Tibial artery (tissue), 4 donors: ENCODE data around the gene TMUB1.

Experiments
- DNase-seq, 2 donors: peaks; one replicate each; pipeline ENCODE4 v3.0.0-alpha.2; 2019
- H3K27ac ChIP-seq, 2 donors: fragments of 200-600 bp; sonication (generic) in 1 of 2; 1 replicate in 1 of 2; 2 replicates in 1 of 2; pipeline ENCODE4 v1.5.1; 2018 to 2019; ENCODE audit warnings: mild to moderate bottlenecking in 1 of 2
- H3K27me3 ChIP-seq, 2 donors: fragments of 200-600 bp; sonication (generic) in 1 of 2; one replicate each; pipeline versions ENCODE4 v1.5.1 to v1.6.0; 2016 to 2019
- H3K36me3 ChIP-seq, 3 donors: fragments of 200-600 bp; sonication (generic) in 2 of 3; one replicate each; pipeline ENCODE4 v1.5.1; 2016 to 2019; ENCODE audit warnings: mild to moderate bottlenecking in 2 of 3
- H3K4me1 ChIP-seq, 4 donors: fragments of 200-600 bp; sonication (generic) in 2 of 4; 1 replicate in 3 of 4; 2 replicates in 1 of 4; pipeline ENCODE4 v1.5.1; 2016 to 2019
- H3K4me3 ChIP-seq, 2 donors: fragments of 200-600 bp; sonication (generic) in 1 of 2; 1 replicate in 1 of 2; 2 replicates in 1 of 2; pipeline ENCODE4 v1.5.1; 2018 to 2019; ENCODE audit warnings: mild to moderate bottlenecking in 2 of 2
- H3K9me3 ChIP-seq, 3 donors: fragments of 200-600 bp; sonication (generic) in 1 of 3; one replicate each; pipeline ENCODE4 v1.5.1; 2016 to 2019
- intact Hi-C: fragments of 100-400 bp; cut with DNase I; formaldehyde crosslinking; loops from one replicate; pipeline ENCODE4 v1.15.0; 2023; ENCODE audit warnings: low total_unique reads
- TF ChIP-seq, protein P1 (sequence below), 2 experiments: fragments of 200-600 bp in 1 of 2; fragments of 450-650 bp in 1 of 2; IDR thresholded peaks; one replicate each; pipeline ENCODE4 v1.5.1; 2017 to 2019; ENCODE audit warnings: antibody characterized with exemption in 2 of 2, mild to moderate bottlenecking in 1 of 2, moderate library complexity in 1 of 2

The TMUB1 gene

DNA sequence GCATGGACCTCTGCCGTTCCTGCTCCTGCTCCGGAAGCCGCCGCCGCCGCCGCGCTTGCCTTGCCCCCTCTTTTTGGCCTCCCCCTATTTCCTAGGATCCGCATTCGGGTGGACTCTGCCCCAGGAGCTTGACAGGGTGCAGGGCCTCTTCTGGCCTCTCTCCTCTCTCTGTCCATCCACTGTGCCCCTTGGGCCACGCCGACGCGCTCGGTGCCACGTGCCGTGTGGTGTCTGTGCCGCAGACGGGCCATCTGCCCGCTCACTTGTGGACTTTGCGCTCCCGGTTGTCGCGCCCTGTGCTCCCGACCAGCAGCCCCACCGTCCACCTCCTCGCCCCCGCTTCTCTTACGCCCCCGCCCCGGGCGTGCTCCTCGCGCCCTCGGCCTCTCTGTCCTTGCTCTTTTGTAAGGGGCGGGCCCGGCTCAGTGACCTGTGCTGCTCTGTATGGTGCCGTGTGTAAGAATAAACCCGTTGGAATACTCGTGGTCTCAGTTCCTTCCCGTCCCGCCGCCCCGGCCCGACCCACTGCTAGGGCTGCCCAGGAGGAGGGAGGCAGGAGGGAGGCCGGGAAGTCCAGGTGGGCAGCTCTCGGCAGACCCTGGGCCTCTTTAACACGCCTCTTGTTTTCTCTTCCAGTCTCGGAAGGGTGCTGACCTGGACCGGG, 40.0 kb upstream of the TMUB1 start:
- Histone ChIP-seq H3K9me3 (no peaks in the 10 kb centered on the region), H3K27ac (no peak overlapping the region), H3K4me1 (peaks cover 0 to 22% (median 11%) of the 10 kb centered on the region in 4 donors), H3K4me3 (no peak overlapping the region), H3K36me3 (peaks cover 34 to 89% (median 71%) of the 10 kb centered on the region in 3 donors), H3K27me3 (no peaks in the 10 kb centered on the region)
- intact Hi-C loops = loop anchor here (5.0 kb wide), 1 partner anchor 179 kb away; no protein-coding TSS in a partner anchor
- TF ChIP-seq, protein P1, sequence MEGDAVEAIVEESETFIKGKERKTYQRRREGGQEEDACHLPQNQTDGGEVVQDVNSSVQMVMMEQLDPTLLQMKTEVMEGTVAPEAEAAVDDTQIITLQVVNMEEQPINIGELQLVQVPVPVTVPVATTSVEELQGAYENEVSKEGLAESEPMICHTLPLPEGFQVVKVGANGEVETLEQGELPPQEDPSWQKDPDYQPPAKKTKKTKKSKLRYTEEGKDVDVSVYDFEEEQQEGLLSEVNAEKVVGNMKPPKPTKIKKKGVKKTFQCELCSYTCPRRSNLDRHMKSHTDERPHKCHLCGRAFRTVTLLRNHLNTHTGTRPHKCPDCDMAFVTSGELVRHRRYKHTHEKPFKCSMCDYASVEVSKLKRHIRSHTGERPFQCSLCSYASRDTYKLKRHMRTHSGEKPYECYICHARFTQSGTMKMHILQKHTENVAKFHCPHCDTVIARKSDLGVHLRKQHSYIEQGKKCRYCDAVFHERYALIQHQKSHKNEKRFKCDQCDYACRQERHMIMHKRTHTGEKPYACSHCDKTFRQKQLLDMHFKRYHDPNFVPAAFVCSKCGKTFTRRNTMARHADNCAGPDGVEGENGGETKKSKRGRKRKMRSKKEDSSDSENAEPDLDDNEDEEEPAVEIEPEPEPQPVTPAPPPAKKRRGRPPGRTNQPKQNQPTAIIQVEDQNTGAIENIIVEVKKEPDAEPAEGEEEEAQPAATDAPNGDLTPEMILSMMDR (IDR thresholded peaks at IDR 0.05) = no peak
- DNase-seq = no peak

DNA sequence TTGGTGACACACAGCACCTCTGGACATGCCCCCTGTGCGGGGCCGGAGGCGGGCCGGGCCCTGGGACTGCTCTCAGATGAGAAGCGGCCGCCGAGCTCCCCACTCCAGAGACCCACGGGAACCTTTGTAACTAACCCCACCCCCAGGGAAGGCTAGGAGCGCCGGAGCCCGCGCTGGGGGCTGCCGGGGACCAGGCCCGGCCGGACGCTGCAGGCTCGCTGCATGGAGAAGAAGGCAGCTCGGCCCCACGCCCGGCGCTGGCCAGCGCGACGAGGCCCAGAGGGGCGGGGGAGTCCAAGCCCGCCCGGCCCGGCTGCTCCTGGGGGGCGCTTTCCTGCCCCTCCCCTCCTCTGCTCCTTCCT, 39.5 kb upstream of the TMUB1 start:
- no peak for DNase-seq
- Histone ChIP-seq H3K4me3 (no peak overlapping the region), H3K4me1 (peaks cover 0 to 22% (median 11%) of the 10 kb centered on the region in 4 donors), H3K36me3 (peaks cover 30 to 89% (median 71%) of the 10 kb centered on the region in 3 donors), H3K9me3 (no peaks in the 10 kb centered on the region), H3K27ac (no peak overlapping the region), H3K27me3 (no peaks in the 10 kb centered on the region)
- TF ChIP-seq, protein P1 (IDR thresholded peaks at IDR 0.05) = no peak
- intact Hi-C loops = loop anchor here (5.0 kb wide), 1 partner anchor 180 kb away; no protein-coding TSS in a partner anchor

DNA sequence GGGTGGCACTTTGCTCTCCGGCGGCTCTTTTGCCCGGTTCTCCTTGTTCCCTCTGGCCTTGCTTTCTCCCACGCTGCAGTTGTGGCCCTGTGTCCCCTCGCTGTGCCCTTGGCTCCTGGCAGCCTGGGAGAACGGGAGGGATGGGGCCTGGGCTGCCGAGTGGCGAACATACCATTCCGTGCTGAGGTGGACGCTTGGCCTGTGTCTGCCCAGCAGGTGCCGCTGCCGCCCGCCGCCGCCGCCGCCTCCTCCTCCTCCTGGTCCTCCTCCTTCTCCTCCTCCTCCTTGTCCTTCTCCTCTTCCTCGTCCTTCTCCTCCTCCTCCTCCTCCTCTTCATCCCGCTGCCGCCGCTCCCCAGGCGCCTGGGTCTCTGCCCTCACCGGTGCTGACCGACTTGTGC, 39.0 kb upstream of the TMUB1 start:
- H3K27ac ChIP-seq = no peak overlapping the region
- H3K4me3 ChIP-seq = no peak overlapping the region
- no peak for DNase-seq
- peaks cover 0 to 22% (median 11%) of the 10 kb centered on the region in 4 donors for H3K4me1 ChIP-seq
- H3K36me3 ChIP-seq = peaks cover 30 to 90% (median 74%) of the 10 kb centered on the region in 3 donors
- intact Hi-C loops = loop anchor here (5.0 kb wide), 1 partner anchor 180 kb away; no protein-coding TSS in a partner anchor
- H3K9me3 ChIP-seq = no peaks in the 10 kb centered on the region
- H3K27me3 ChIP-seq = no peaks in the 10 kb centered on the region
- TF ChIP-seq, protein P1 (IDR thresholded peaks at IDR 0.05) = no peak

DNA sequence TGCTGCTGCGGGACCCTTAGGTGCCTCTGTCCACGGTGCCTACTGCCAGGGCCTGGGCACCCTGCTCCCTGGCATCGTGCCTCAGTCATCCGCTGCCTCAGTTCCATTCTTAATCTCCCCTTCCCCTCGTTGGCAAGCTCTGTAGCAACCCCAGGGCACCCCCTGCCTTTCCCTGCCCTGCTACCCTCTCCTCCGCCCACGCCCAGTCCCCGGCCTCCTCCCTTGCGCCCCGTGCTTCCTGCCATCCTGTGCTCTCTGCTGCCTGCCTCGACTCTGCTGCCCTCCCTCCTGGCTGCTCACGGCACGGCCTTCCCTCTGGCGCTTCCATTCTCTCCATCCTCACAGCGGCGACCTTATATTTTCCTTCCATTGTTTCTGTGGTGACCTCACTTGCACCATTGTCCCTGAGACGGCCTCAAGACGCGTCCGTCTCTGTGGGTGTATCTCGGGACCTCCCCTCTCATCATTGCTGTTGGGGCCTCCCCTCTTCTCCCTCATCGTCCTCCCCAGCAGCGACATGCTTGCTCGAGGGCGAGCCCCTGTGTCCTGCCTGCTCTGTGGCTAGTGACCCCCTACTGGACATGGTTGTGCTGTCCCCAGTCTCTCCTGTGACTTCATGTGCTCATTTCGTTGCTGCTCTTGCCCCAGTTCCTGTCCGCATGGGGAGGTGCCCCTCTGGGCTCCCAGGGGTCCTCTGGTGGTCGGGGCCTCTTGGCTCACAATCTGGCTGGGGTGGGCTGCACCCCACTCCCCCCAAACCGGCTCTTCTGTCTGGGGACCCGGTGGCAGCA, 38.3 kb upstream of the TMUB1 start:
- intact Hi-C loops = loop anchor here (5.0 kb wide), 1 partner anchor 181 kb away; no protein-coding TSS in a partner anchor
- H3K36me3 ChIP-seq = peaks cover 30 to 88% (median 78%) of the 10 kb centered on the region in 3 donors
- TF ChIP-seq, protein P1 (IDR thresholded peaks at IDR 0.05) = no peak
- H3K27ac ChIP-seq = no peak overlapping the region
- peaks cover 0 to 21% (median 11%) of the 10 kb centered on the region in 4 donors for H3K4me1 ChIP-seq
- DNase-seq = no peak
- H3K9me3 ChIP-seq = no peaks in the 10 kb centered on the region
- H3K4me3 ChIP-seq = no peak overlapping the region
- H3K27me3 ChIP-seq = no peaks in the 10 kb centered on the region

DNA sequence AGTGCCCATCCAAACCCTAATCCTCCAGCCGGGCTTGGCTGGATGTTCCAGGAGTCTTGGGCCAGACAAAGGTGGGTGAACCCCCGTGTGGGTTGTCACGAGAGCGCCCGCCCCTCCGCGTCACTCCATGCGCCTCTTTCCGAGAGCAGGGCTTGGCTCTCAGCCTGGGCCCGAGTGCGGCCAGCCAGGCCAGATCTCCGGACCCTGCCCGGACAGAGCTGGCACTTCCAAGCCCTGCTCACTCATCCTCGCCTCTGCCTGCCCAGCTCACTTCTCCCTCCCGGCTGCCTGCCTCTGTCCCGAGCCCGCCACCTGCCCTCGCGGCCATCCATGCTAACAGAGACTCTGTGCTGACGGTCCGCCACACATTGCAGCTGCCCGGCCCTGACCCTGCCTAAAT, 37.6 kb upstream of the TMUB1 start:
- TF ChIP-seq, protein P1 (IDR thresholded peaks at IDR 0.05) = no peak
- Histone ChIP-seq H3K27ac (no peak overlapping the region), H3K4me1 (peaks cover 0 to 18% (median 9%) of the 10 kb centered on the region in 4 donors), H3K4me3 (no peak overlapping the region), H3K9me3 (no peaks in the 10 kb centered on the region), H3K27me3 (no peaks in the 10 kb centered on the region), H3K36me3 (peaks cover 30 to 86% (median 78%) of the 10 kb centered on the region in 3 donors)
- intact Hi-C loops = loop anchor here (5.0 kb wide), 1 partner anchor 181 kb away; no protein-coding TSS in a partner anchor
- DNase-seq = no peak
